Measurements from ENCODE around the gene DCHS1. TPM values are rescaled to one million over a fixed set of nuclear protein-coding genes. Genes with fewer than 3 reads are reported as not detected.
A peak's percentile ranks its signal among the peaks of the same experiment; 100 is the strongest.

DCHS1 gene
- total RNA-seq, 3 donors from 2014 or later = 7.2 to 18.0 (median 13.8) TPM

GRCh38 chr11:6635082-6635932 is 20.3 kb downstream of the DCHS1 start:
- H3K4me3 ChIP-seq = no peak overlapping the region
- H3K27ac ChIP-seq = peak overlapping the region; percentile 63 to 70
- H3K9me3 ChIP-seq = no peaks in the 10 kb centered on the region
- TF ChIP-seq POLR2A (IDR thresholded peaks at IDR 0.05) (no peak), POLR2AphosphoS5 (IDR thresholded peaks at IDR 0.05) (peak in 2 of 3 donors; percentile 75 to 76)
- intact Hi-C loops (cut with DNase I; ENCODE audit: low total_unique reads) = no loop called here
- no peak for DNase-seq (ENCODE audit: low spot score in 2 of 2)
- H3K27me3 ChIP-seq = no peaks in the 10 kb centered on the region
- peaks cover 10 to 14% of the 10 kb centered on the region in 2 donors for H3K4me1 ChIP-seq
- no peaks in the 10 kb centered on the region for H3K36me3 ChIP-seq

DNA sequence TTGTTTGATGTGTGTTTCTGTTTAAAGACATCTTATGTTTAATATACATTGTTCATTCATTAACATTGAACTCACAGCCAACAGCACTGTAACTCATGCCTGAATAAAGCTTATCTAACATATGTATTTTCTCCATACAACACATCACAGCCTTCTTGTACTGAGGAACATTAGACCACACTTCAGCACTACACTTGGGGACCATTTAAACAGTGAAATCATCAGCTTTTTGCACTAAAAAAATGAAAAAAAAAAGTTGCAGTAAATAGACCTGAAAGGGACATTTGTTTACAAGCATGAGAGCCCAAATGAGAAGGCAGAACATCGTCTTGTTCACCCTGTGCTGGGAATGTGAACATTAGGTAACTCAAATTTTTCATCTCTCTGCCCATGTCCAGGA is 21.1 kb downstream of the DCHS1 start:
- no peak for DNase-seq (ENCODE audit: low spot score in 2 of 2)
- no peak overlapping the region for H3K27ac ChIP-seq
- no peaks in the 10 kb centered on the region for H3K27me3 ChIP-seq
- no peak overlapping the region for H3K4me3 ChIP-seq
- no peaks in the 10 kb centered on the region for H3K36me3 ChIP-seq
- no peaks in the 10 kb centered on the region for H3K9me3 ChIP-seq
- intact Hi-C loops (cut with DNase I; ENCODE audit: low total_unique reads) = no loop called here
- peaks cover 10 to 14% of the 10 kb centered on the region in 2 donors for H3K4me1 ChIP-seq
- no peak for TF ChIP-seq CTCF (IDR thresholded peaks at IDR 0.05)
- TF ChIP-seq POLR2A (IDR thresholded peaks at IDR 0.05) = no peak
- no peak for TF ChIP-seq POLR2AphosphoS5 (IDR thresholded peaks at IDR 0.05)

DNA sequence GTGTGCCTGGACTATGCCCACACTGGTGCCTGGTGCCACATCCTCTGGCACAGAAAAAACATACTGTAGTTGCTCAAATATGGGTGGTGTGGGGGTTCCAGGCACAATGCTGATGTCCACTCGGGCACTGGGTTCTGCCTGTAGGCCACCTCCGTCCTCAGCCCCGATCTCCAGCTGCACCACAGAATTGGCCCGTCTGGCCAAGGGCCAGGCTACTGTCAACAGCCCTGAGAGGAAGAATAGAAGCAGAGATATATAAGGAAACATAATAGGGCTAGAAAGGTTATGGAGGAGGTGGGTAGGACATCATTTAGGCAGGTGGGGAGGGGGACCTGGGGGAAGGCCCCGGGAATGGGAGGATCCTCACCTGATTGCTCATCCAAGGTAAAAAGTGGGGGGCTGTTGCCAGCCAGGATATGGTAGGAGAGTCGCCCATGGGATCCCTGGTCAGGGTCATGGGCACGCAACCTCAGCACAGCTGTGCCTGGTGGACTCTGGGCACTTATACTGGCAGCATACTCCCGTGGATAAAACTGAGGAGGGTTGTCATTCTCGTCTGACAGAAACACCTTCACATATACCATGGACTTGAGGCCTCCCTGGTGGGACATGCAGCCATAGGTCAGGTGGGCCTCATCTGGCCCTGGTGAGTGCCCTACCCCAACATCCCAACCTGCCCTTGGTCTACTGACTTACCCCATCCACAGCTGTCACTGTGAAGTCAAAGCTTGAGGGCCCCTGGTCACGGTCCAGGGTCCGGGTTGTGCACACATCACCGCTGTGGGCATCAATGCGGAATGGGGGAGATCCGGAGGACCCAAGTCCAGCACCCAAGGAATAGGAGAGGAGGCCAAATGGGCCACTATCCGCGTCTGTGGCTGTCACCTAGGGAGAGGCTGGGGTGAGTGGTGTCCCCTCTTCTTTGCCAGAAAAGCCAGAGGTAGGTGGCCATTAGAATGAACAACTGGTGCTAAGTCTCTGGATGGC is 21.9 kb downstream of the DCHS1 start:
- TF ChIP-seq POLR2AphosphoS5 (IDR thresholded peaks at IDR 0.05) = no peak
- no peak for TF ChIP-seq CTCF (IDR thresholded peaks at IDR 0.05)
- no peak for TF ChIP-seq POLR2A (IDR thresholded peaks at IDR 0.05)
- H3K4me1 ChIP-seq = peaks cover 9 to 14% of the 10 kb centered on the region in 2 donors
- H3K9me3 ChIP-seq = no peaks in the 10 kb centered on the region
- no peak overlapping the region for H3K4me3 ChIP-seq
- H3K36me3 ChIP-seq = no peaks in the 10 kb centered on the region
- intact Hi-C loops (cut with DNase I; ENCODE audit: low total_unique reads) = no loop called here
- no peak overlapping the region for H3K27ac ChIP-seq
- no peaks in the 10 kb centered on the region for H3K27me3 ChIP-seq
- no peak for DNase-seq (ENCODE audit: low spot score in 2 of 2)

GRCh38 chr11:6632116-6633073 is 23.2 kb downstream of the DCHS1 start:
- TF ChIP-seq CTCF (IDR thresholded peaks at IDR 0.05) (no peak), POLR2A (IDR thresholded peaks at IDR 0.05) (no peak)
- no peak overlapping the region for H3K4me3 ChIP-seq
- intact Hi-C loops (cut with DNase I; ENCODE audit: low total_unique reads) = no loop called here
- H3K27ac ChIP-seq = no peak overlapping the region
- H3K36me3 ChIP-seq = no peaks in the 10 kb centered on the region
- H3K27me3 ChIP-seq = no peaks in the 10 kb centered on the region
- H3K4me1 ChIP-seq = peaks cover 0 to 4% of the 10 kb centered on the region in 2 donors
- H3K9me3 ChIP-seq = no peaks in the 10 kb centered on the region
- DNase-seq (ENCODE audit: low spot score in 2 of 2) = no peak

DNA sequence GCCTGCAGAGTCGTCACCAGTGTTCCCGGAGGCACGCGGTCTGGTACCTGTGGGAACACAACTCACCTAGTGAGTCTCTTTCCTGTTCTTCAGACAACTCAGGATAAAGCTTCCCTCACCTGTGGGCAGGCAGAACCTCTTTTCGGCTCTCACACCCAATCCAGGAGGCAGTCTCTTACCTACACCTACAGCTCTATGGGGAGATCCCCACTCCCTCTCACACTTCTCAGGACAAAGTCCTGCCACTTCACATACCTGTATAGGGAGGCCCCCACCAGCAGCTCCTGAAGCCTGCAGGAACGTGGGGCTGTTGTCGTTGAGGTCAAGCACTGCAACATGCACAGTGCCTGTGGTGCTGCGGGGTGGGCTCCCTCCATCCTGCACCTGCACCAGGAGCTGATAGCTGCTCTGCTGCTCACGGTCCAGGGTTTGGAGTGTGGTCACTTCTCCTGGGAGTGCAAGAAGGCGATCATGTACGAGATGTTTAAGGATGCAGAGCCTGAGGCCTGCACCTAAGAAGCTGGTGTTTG is 24.2 kb downstream of the DCHS1 start:
- Histone ChIP-seq H3K9me3 (no peaks in the 10 kb centered on the region), H3K36me3 (no peaks in the 10 kb centered on the region), H3K27me3 (no peaks in the 10 kb centered on the region), H3K4me1 (no peaks in the 10 kb centered on the region), H3K4me3 (no peak overlapping the region), H3K27ac (no peak overlapping the region)
- no peak for DNase-seq (ENCODE audit: low spot score in 2 of 2)
- no peak for TF ChIP-seq CTCF (IDR thresholded peaks at IDR 0.05)
- TF ChIP-seq POLR2AphosphoS5 (IDR thresholded peaks at IDR 0.05) = no peak
- TF ChIP-seq POLR2A (IDR thresholded peaks at IDR 0.05) = no peak
- intact Hi-C loops (cut with DNase I; ENCODE audit: low total_unique reads) = no loop called here
